GM18505 (cell line): ENCODE measurements around the gene PSMD5.

Source experiments
- ATAC-seq: cut with Tn5 transposase; IDR thresholded peaks from one replicate; pipeline ENCODE4 v1.9.1; 2021; ENCODE audit not compliant: unreplicated experiment
- POLR2A ChIP-seq: IDR thresholded peaks from 4 replicates; pipeline ENCODE4 v1.6.1; 2011; ENCODE audit warnings: borderline replicate concordance; ENCODE audit not compliant: insufficient read depth, insufficient read length; ENCODE audit errors: extremely low read depth

PSMD5 gene

GRCh38 chr9:120791161-120791560 lies 51.6 kb downstream of the PSMD5 start:
- no peak for TF ChIP-seq POLR2A
- ATAC-seq, result no peak

- TF ChIP-seq POLR2A, result no peak
These were observed 54.8 kb downstream of the PSMD5 start for GRCh38 chr9:120787933-120788332.

GRCh38 chr9:120783602-120784047 lies 59.1 kb downstream of the PSMD5 start:
- ATAC-seq, result no peak

More at GRCh38 chr9:120787933-120788332, 54.8 kb downstream of the PSMD5 start:
- no peak for ATAC-seq

DNA sequence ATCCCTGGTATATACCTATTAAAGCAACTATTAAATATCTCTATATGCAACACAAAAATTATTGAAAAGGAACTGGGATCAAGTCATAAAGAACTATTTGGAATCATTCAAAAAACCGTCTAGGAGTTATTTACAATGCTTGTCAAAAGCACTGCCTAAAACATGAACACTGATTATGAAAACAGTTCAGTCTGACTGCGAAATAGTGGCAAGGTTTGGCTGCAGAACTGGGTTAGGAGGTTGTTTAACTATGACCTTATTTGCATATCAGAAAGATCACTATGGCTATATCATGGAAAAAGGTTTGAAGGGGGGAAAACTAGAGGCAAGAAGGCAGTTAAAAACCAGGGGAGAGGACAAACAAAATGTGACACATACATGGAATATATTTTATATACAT lies 61.5 kb downstream of the PSMD5 start:
- no peak for ATAC-seq

More at GRCh38 chr9:120783602-120784047, 59.1 kb downstream of the PSMD5 start:
- no peak for TF ChIP-seq POLR2A

GRCh38 chr9:120780367-120780766 lies 62.4 kb downstream of the PSMD5 start:
- no peak for ATAC-seq
- no peak for TF ChIP-seq POLR2A

More for the DNA sequence above, 61.5 kb downstream of the PSMD5 start:
- TF ChIP-seq POLR2A, result no peak

DNA sequence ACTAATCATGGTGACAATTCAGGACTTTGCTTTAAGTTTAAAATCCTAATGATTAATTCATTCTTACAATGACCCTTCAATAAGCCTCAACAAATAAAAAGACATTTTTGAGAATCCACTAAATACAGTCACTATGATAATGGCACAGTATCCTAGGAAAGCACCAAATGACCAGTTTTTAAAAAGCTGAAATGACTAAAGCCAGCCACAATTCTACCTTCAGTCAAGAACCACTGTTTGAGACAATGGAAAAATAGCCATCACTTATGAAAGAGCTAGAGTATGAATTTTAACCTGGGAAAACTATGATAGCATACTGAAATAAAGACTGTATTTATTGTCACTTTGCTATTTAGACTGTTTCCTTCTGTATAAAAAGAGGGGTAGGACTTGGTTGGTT lies 63.5 kb downstream of the PSMD5 start:
- no peak for TF ChIP-seq POLR2A
- no peak for ATAC-seq

DNA sequence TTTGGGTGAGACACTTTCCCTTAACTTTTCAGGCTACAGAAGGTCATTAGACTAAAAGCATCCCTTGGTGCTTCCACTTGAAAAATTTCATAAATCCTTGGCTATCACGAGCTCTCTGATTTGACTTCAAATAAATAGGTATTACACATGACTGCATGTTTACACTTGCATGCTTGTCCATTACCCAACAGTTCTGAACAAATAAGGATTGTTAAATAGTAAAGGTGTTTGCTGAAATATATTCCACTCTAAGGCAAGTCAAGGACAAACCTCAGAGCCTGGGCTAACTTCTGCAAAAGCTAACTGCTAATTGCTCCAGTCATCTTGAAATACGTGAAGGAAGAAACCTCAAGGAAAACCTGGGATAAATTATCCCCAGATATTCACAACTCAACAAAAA lies 64.0 kb downstream of the PSMD5 start:
- no peak for TF ChIP-seq POLR2A
- no peak for ATAC-seq

- no peak for ATAC-seq
- TF ChIP-seq POLR2A, result no peak
These were observed 65.5 kb downstream of the PSMD5 start for GRCh38 chr9:120777229-120777628.

- no peak for ATAC-seq
- no peak for TF ChIP-seq POLR2A
These were observed 65.9 kb downstream of the PSMD5 start for GRCh38 chr9:120776788-120777187.

DNA sequence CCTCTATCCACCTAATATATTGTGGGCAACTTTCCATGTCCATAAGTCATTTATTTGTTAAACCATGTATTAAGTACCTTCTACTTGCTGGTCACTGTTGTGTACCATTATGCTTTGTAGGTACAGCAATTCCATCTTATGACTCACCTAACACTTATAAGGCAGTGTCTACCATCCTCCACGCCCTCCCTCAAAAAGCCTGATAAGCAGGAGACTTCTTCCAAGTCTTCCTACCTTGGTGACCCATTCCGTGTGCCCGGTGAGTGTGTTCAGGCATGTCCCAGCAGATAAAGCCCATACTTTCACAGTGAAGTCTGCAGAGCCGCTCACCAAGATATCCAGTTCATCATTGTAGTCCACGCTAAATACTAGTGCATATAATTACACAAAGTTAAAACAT lies 66.9 kb downstream of the PSMD5 start:
- ATAC-seq, result no peak
- TF ChIP-seq POLR2A, result no peak

- no peak for ATAC-seq
- TF ChIP-seq POLR2A, result no peak
These were observed 68.0 kb downstream of the PSMD5 start for GRCh38 chr9:120774719-120775118.

- no peak for TF ChIP-seq POLR2A
- no peak for ATAC-seq
These were observed 69.5 kb downstream of the PSMD5 start for GRCh38 chr9:120773256-120773655.

DNA sequence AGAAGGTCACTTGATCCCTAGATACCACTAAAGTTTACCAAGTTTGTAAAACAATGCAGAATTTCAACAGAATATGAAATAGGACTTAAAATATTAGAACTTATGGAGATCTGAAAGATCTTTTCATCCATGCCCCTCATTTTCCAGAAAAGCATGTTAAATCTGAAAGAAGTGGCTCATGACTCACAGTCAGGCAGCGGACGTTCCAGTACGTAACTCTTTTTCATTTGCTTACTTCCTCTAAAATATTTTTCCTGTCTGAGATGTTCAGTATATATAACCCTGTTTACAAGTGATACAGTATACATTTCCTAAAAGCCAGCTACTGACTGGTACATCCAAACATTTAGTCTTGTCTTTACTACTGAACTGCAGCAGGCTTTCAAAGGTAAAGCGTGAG lies 71.8 kb downstream of the PSMD5 start:
- TF ChIP-seq POLR2A, result no peak
- ATAC-seq, result no peak

DNA sequence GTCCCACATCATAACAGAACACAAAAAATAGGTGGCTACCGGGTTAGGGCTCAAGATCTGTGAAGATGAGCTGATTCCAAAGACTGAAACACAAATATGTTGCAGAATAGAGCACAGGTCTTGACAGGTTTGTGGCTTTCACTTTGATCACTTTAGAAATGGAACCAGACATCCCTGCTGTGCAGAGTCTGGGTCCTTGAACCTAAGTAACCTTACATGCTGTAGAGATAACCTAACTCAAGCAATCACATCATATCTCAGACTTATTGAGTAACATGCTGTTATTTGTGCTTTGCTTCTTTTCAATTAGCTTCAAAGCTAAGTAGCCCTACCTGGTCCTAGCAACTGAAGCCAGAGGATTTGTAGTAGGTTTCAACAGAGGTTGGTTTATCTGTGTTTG lies 73.8 kb downstream of the PSMD5 start:
- no peak for ATAC-seq
- no peak for TF ChIP-seq POLR2A

GRCh38 chr9:120768247-120768646 lies 74.5 kb downstream of the PSMD5 start:
- ATAC-seq, result no peak
- TF ChIP-seq POLR2A, result no peak
